T-helper 2 cell treated with Interferon-gamma antibody and Interleukin-4, amounts not matched to agents 5 μg/mL and 100 μg/mL, for 36 hours (primary cell): ENCODE measurements around the gene PDGFB.

Source experiments
- DNase-seq: peaks from one replicate; pipeline ENCODE4 v3.0.0; 2021; ENCODE audit warnings: low spot score
- H3K27ac Mint-ChIP-seq: one replicate; pipeline ENCODE4 v1.8.0; 2021; ENCODE audit warnings: mild to moderate bottlenecking, mixed read lengths
- H3K27me3 Mint-ChIP-seq: one replicate; pipeline ENCODE4 v1.8.0; 2021; ENCODE audit warnings: low read depth, mixed read lengths
- H3K36me3 Mint-ChIP-seq: one replicate; pipeline ENCODE4 v1.8.0; 2021; ENCODE audit warnings: low read depth, mixed read lengths
- H3K4me1 Mint-ChIP-seq: one replicate; pipeline ENCODE4 v1.8.0; 2021; ENCODE audit warnings: low read depth, mixed read lengths
- H3K4me3 Mint-ChIP-seq: one replicate; pipeline ENCODE4 v1.8.0; 2022; ENCODE audit warnings: mild to moderate bottlenecking, moderate library complexity, mixed read lengths
- H3K9me3 Mint-ChIP-seq: one replicate; pipeline ENCODE4 v1.8.0; 2021; ENCODE audit warnings: mixed read lengths

PDGFB gene

GRCh38 chr22:39283322-39284141 is 38.8 kb upstream of the PDGFB start:
- H3K36me3 Mint-ChIP-seq = no peaks in the 10 kb centered on the region
- H3K27ac Mint-ChIP-seq = no peak overlapping the region
- peaks cover 8% of the 10 kb centered on the region for H3K27me3 Mint-ChIP-seq
- no peak for DNase-seq
- H3K4me1 Mint-ChIP-seq = peaks cover 2% of the 10 kb centered on the region
- no peak overlapping the region for H3K4me3 Mint-ChIP-seq
- H3K9me3 Mint-ChIP-seq = no peaks in the 10 kb centered on the region

- Mint-ChIP-seq H3K36me3 (no peaks in the 10 kb centered on the region), H3K27me3 (peaks cover 8% of the 10 kb centered on the region), H3K9me3 (no peaks in the 10 kb centered on the region), H3K4me1 (peaks cover 2% of the 10 kb centered on the region), H3K27ac (no peak overlapping the region), H3K4me3 (no peak overlapping the region)
- no peak for DNase-seq
Observed at GRCh38 chr22:39282645-39283321, 38.0 kb upstream of the PDGFB start.

- Mint-ChIP-seq H3K27me3 (peaks cover 10% of the 10 kb centered on the region), H3K36me3 (no peaks in the 10 kb centered on the region), H3K4me1 (peaks cover 2% of the 10 kb centered on the region), H3K27ac (no peak overlapping the region), H3K4me3 (no peak overlapping the region), H3K9me3 (peaks cover 4% of the 10 kb centered on the region)
- no peak for DNase-seq
Observed at GRCh38 chr22:39281126-39281525, 36.3 kb upstream of the PDGFB start.

- Mint-ChIP-seq H3K27ac (no peak overlapping the region), H3K4me1 (peaks cover 2% of the 10 kb centered on the region), H3K4me3 (no peak overlapping the region), H3K9me3 (peaks cover 4% of the 10 kb centered on the region), H3K36me3 (no peaks in the 10 kb centered on the region), H3K27me3 (peaks cover 8% of the 10 kb centered on the region)
- DNase-seq = no peak
Observed at GRCh38 chr22:39280250-39280649, 35.5 kb upstream of the PDGFB start.

- H3K27ac Mint-ChIP-seq = no peak overlapping the region
Observed at GRCh38 chr22:39279170-39279850, 34.5 kb upstream of the PDGFB start.

GRCh38 chr22:39278040-39278439 is 33.3 kb upstream of the PDGFB start:
- H3K27ac Mint-ChIP-seq = no peak overlapping the region
- no peak for DNase-seq
- peaks cover 4% of the 10 kb centered on the region for H3K9me3 Mint-ChIP-seq
- H3K36me3 Mint-ChIP-seq = no peaks in the 10 kb centered on the region
- peaks cover 2% of the 10 kb centered on the region for H3K4me1 Mint-ChIP-seq
- no peak overlapping the region for H3K4me3 Mint-ChIP-seq
- H3K27me3 Mint-ChIP-seq = peaks cover 8% of the 10 kb centered on the region

More at GRCh38 chr22:39279170-39279850, 34.5 kb upstream of the PDGFB start:
- Mint-ChIP-seq H3K27me3 (peaks cover 8% of the 10 kb centered on the region), H3K4me1 (peaks cover 2% of the 10 kb centered on the region), H3K36me3 (no peaks in the 10 kb centered on the region), H3K4me3 (no peak overlapping the region), H3K9me3 (peaks cover 4% of the 10 kb centered on the region)
- no peak for DNase-seq

GRCh38 chr22:39277142-39277607 is 32.4 kb upstream of the PDGFB start:
- Mint-ChIP-seq H3K36me3 (no peaks in the 10 kb centered on the region), H3K4me3 (no peak overlapping the region), H3K27me3 (peaks cover 8% of the 10 kb centered on the region), H3K9me3 (peaks cover 4% of the 10 kb centered on the region), H3K27ac (no peak overlapping the region), H3K4me1 (peaks cover 2% of the 10 kb centered on the region)
- DNase-seq = no peak

GRCh38 chr22:39276440-39277141 is 31.8 kb upstream of the PDGFB start:
- Mint-ChIP-seq H3K27ac (no peak overlapping the region), H3K4me1 (peaks cover 2% of the 10 kb centered on the region), H3K27me3 (peaks cover 8% of the 10 kb centered on the region), H3K4me3 (no peak overlapping the region), H3K36me3 (no peaks in the 10 kb centered on the region), H3K9me3 (peaks cover 4% of the 10 kb centered on the region)
- DNase-seq = no peak

- H3K9me3 Mint-ChIP-seq = peaks cover 4% of the 10 kb centered on the region
- no peak overlapping the region for H3K27ac Mint-ChIP-seq
- H3K36me3 Mint-ChIP-seq = no peaks in the 10 kb centered on the region
- H3K27me3 Mint-ChIP-seq = peaks cover 8% of the 10 kb centered on the region
- no peak overlapping the region for H3K4me3 Mint-ChIP-seq
- no peak for DNase-seq
- H3K4me1 Mint-ChIP-seq = no peaks in the 10 kb centered on the region
Observed at GRCh38 chr22:39275814-39276439, 31.1 kb upstream of the PDGFB start.

GRCh38 chr22:39273950-39274887 is 29.4 kb upstream of the PDGFB start:
- DNase-seq = no peak
- no peak overlapping the region for H3K27ac Mint-ChIP-seq
- peaks cover 6% of the 10 kb centered on the region for H3K27me3 Mint-ChIP-seq
- H3K9me3 Mint-ChIP-seq = peaks cover 4% of the 10 kb centered on the region
- no peaks in the 10 kb centered on the region for H3K4me1 Mint-ChIP-seq
- no peak overlapping the region for H3K4me3 Mint-ChIP-seq
- no peaks in the 10 kb centered on the region for H3K36me3 Mint-ChIP-seq

GRCh38 chr22:39270792-39271191 is 26.0 kb upstream of the PDGFB start:
- H3K27ac Mint-ChIP-seq = no peak overlapping the region
- peaks cover 8% of the 10 kb centered on the region for H3K4me1 Mint-ChIP-seq
- no peak overlapping the region for H3K4me3 Mint-ChIP-seq
- no peak for DNase-seq
- H3K9me3 Mint-ChIP-seq = no peaks in the 10 kb centered on the region
- no peaks in the 10 kb centered on the region for H3K36me3 Mint-ChIP-seq
- no peaks in the 10 kb centered on the region for H3K27me3 Mint-ChIP-seq

GRCh38 chr22:39270280-39270679 is 25.5 kb upstream of the PDGFB start:
- Mint-ChIP-seq H3K9me3 (no peaks in the 10 kb centered on the region), H3K4me3 (no peak overlapping the region), H3K36me3 (no peaks in the 10 kb centered on the region), H3K4me1 (peaks cover 8% of the 10 kb centered on the region), H3K27me3 (no peaks in the 10 kb centered on the region), H3K27ac (no peak overlapping the region)
- DNase-seq = no peak
